Nephron (organoid): Measurements from ENCODE around the gene ODF2L.

Experiments
- H3K27ac Mint-ChIP-seq, 3 experiments: 2 replicates each; pipeline ENCODE4 v1.8.0; 2020; ENCODE audit warnings: mixed read lengths in 3 of 3, mild to moderate bottlenecking in 2 of 3, moderate library complexity in 1 of 3
- H3K27me3 Mint-ChIP-seq: 2 replicates; pipeline ENCODE4 v1.8.0; 2021; ENCODE audit warnings: low read depth, mild to moderate bottlenecking, moderate library complexity, mixed read lengths
- H3K36me3 Mint-ChIP-seq: 2 replicates; pipeline ENCODE4 v1.8.0; 2020; ENCODE audit warnings: low read depth, mixed read lengths
- H3K4me1 Mint-ChIP-seq: 2 replicates; pipeline ENCODE4 v1.8.0; 2020; ENCODE audit warnings: mixed read lengths
- H3K4me3 Mint-ChIP-seq, 3 experiments: 2 replicates each; pipeline ENCODE4 v1.8.0; 2020; ENCODE audit warnings: mild to moderate bottlenecking in 3 of 3, mixed read lengths in 3 of 3, moderate library complexity in 2 of 3
- H3K9me3 Mint-ChIP-seq: 2 replicates; pipeline ENCODE4 v1.8.0; 2020; ENCODE audit warnings: mixed read lengths
- TF ChIP-seq, protein P1 (sequence below), 3 experiments: fragments of 200-600 bp; sonication (generic); IDR thresholded peaks; one replicate each; pipeline ENCODE4 v1.5.0; 2021; ENCODE audit warnings: antibody characterized with exemption in 3 of 3; ENCODE audit not compliant: unreplicated experiment in 3 of 3

Gene ODF2L

DNA sequence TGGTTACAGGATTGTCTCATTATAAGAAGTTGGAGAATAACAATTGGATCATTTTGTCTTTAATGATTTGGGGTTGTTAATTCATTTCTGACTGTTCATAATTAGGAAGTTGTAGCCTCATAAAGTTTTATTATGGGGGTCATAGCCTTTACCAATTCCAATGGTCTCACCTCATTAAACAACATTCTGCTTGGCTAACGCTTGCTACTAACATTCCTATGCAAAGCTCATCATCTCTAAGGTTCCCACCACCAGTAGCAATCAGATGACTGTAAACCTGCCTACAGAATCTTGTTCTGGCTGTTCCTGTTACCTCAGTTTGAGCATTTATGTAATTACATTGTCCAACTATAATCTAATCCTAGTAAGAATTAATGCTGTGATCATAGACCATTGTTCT is 60.2 kb downstream of the ODF2L start:
- no peak overlapping the region for H3K27ac Mint-ChIP-seq
- H3K9me3 Mint-ChIP-seq, result no peaks in the 10 kb centered on the region
- H3K4me3 Mint-ChIP-seq, result no peak overlapping the region
- H3K27me3 Mint-ChIP-seq, result no peaks in the 10 kb centered on the region
- no peaks in the 10 kb centered on the region for H3K4me1 Mint-ChIP-seq
- no peaks in the 10 kb centered on the region for H3K36me3 Mint-ChIP-seq
- TF ChIP-seq, protein P1, sequence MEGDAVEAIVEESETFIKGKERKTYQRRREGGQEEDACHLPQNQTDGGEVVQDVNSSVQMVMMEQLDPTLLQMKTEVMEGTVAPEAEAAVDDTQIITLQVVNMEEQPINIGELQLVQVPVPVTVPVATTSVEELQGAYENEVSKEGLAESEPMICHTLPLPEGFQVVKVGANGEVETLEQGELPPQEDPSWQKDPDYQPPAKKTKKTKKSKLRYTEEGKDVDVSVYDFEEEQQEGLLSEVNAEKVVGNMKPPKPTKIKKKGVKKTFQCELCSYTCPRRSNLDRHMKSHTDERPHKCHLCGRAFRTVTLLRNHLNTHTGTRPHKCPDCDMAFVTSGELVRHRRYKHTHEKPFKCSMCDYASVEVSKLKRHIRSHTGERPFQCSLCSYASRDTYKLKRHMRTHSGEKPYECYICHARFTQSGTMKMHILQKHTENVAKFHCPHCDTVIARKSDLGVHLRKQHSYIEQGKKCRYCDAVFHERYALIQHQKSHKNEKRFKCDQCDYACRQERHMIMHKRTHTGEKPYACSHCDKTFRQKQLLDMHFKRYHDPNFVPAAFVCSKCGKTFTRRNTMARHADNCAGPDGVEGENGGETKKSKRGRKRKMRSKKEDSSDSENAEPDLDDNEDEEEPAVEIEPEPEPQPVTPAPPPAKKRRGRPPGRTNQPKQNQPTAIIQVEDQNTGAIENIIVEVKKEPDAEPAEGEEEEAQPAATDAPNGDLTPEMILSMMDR (IDR thresholded peaks at IDR 0.05; ENCODE audit: unreplicated experiment in 3 of 3), result no peak

DNA sequence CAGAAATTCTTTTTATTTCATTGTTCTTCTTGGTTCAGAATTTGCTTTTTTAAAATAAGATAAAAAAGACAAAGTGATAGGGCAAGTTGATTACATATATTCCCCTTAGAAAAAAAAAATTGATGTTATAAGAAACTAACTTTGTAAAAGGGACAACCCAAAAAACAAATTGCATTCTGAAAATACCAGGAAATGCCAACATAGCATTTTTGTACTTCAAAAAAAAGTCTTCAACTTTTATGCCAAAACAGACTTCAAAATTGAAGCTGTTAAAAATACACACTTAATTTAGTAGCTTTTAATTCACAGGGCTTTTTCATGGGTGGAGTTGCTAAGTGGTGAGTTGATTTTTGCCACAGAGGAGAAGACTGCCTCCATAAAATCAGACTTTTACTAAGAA is 70.9 kb downstream of the ODF2L start:
- no peaks in the 10 kb centered on the region for H3K27me3 Mint-ChIP-seq
- no peaks in the 10 kb centered on the region for H3K9me3 Mint-ChIP-seq
- H3K27ac Mint-ChIP-seq, result no peak overlapping the region
- H3K36me3 Mint-ChIP-seq, result no peaks in the 10 kb centered on the region
- no peak overlapping the region for H3K4me3 Mint-ChIP-seq
- H3K4me1 Mint-ChIP-seq, result no peaks in the 10 kb centered on the region
- TF ChIP-seq, protein P1 (IDR thresholded peaks at IDR 0.05; ENCODE audit: unreplicated experiment in 3 of 3), result no peak

DNA sequence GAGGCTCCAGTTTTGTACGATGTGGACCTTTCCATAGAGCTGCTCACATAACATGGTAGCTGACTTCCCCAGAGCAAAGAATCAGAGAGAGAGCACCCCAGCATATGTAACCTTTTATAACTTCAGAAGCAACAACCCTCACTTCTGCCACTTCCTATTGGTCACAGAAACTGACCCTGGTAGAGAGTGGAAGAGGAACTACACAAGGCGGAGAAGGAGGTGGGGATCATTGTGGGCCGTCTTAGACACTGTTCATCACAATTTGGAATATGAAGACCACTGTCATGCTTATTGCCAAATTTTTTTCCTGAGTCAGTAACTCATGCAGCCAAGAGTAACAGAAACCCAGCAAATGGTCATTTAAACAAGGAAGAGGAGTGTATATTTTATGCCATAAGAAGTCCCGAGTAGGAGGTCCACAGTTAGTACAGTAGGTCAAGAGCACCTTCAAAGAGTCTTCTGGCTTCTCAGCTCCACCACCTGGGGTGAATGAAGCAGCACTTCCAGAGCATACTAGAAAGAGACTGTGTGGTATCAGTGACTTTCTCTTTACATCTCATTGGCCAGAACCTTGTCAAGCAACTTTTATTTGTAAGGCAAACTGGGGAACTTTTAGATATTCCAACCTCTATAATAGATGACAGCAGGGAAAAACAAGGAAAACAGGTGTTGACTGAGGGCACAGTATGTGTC is 71.8 kb downstream of the ODF2L start:
- no peaks in the 10 kb centered on the region for H3K4me1 Mint-ChIP-seq
- no peaks in the 10 kb centered on the region for H3K9me3 Mint-ChIP-seq
- H3K27ac Mint-ChIP-seq, result no peak overlapping the region
- TF ChIP-seq, protein P1 (IDR thresholded peaks at IDR 0.05; ENCODE audit: unreplicated experiment in 3 of 3), result no peak
- no peaks in the 10 kb centered on the region for H3K36me3 Mint-ChIP-seq
- no peaks in the 10 kb centered on the region for H3K27me3 Mint-ChIP-seq
- no peak overlapping the region for H3K4me3 Mint-ChIP-seq

DNA sequence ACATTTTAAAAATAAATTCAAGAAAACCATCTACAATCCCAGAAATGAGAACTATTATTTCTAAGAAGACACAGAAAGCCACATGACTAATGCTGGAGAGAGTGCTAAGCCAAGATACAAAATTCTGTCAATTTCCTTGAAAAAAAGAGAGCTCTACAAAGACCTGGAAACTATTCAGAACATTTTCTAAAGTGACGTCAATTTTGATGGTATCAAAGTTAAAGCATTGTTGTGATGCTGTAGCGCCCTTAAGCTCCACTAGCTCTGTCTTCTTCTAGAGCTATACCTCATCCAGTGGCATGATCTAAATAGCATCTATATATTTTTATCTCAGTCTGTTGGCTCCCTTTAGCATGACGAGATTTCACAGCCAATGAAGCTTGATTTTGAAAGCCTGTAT is 73.9 kb downstream of the ODF2L start:
- TF ChIP-seq, protein P1 (IDR thresholded peaks at IDR 0.05; ENCODE audit: unreplicated experiment in 3 of 3), result no peak
- Mint-ChIP-seq H3K27me3 (no peaks in the 10 kb centered on the region), H3K4me3 (no peak overlapping the region), H3K36me3 (no peaks in the 10 kb centered on the region), H3K4me1 (no peaks in the 10 kb centered on the region), H3K9me3 (no peaks in the 10 kb centered on the region), H3K27ac (no peak overlapping the region)

DNA sequence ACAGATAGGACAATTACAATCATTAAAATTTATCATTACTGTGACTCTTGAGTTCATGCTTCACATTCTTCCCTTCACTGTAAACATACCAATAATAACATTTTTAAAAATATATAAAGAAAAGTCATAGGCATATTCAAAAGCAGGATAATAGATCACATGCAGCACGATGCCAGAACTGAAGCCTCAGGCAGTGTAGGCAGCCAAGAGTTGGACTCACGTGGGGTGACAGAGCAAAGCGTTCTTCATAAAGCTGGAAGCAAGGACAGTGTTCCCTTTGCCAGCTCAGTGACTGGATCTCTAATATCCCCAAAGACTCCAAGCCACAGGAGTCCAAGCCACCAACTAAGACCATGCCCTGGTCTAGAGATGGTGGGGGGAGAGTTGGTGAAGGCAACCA is 77.7 kb downstream of the ODF2L start:
- no peak overlapping the region for H3K27ac Mint-ChIP-seq
- no peaks in the 10 kb centered on the region for H3K9me3 Mint-ChIP-seq
- H3K4me3 Mint-ChIP-seq, result no peak overlapping the region
- TF ChIP-seq, protein P1 (IDR thresholded peaks at IDR 0.05; ENCODE audit: unreplicated experiment in 3 of 3), result no peak
- H3K4me1 Mint-ChIP-seq, result no peaks in the 10 kb centered on the region
- no peaks in the 10 kb centered on the region for H3K36me3 Mint-ChIP-seq
- H3K27me3 Mint-ChIP-seq, result no peaks in the 10 kb centered on the region

DNA sequence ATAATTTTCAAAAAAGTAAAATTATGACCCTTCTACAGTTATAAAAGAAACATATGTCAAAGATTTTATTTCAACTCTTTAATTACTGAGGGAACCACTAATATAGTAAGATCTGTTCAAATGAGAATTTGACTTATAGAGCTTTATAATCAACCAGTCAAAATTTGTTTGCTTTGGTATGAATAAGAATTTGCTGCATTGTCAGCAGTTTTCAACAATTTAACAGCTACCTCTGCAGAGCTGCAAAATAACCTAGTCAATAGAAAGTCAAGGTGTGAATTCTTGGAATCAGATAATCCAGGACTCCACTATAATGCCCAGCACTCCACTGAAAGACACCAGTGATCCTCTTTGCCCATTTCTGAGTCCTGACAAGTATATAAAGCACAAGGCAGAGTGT is 78.2 kb downstream of the ODF2L start:
- Mint-ChIP-seq H3K36me3 (no peaks in the 10 kb centered on the region), H3K9me3 (no peaks in the 10 kb centered on the region), H3K27me3 (no peaks in the 10 kb centered on the region), H3K4me1 (no peaks in the 10 kb centered on the region), H3K27ac (no peak overlapping the region), H3K4me3 (no peak overlapping the region)
- TF ChIP-seq, protein P1 (IDR thresholded peaks at IDR 0.05; ENCODE audit: unreplicated experiment in 3 of 3), result no peak
